HFF-Myc (cell line): ENCODE data around the gene SLC20A1.
"Not testable (repeated sequence)": the region's sequence is repeated elsewhere in the genome, so short reads cannot be mapped to it uniquely, and the experiment has no call there.

Source experiments
- DNase-seq: peaks from one replicate; pipeline ENCODE4 v3.0.0-alpha.2; 2011; ENCODE audit warnings: low read depth; ENCODE audit errors: extremely low read depth
- H3K4me3 ChIP-seq: replicated peaks from 2 replicates; pipeline ENCODE4 v1.5.1; 2011; ENCODE audit warnings: low read depth, mild to moderate bottlenecking, control low read depth, low read length
- CTCF ChIP-seq: IDR thresholded peaks from 2 replicates; pipeline ENCODE4 v1.5.1; 2012; ENCODE audit warnings: mild to moderate bottlenecking, low read depth, low read length, control low read depth; ENCODE audit errors: missing control alignments

Gene SLC20A1

GRCh38 chr2:112698834-112699515 is 53.2 kb downstream of the SLC20A1 start:
- no peak overlapping the region for H3K4me3 ChIP-seq
- no peak for DNase-seq
- TF ChIP-seq CTCF = no peak

GRCh38 chr2:112699984-112700667 is 54.4 kb downstream of the SLC20A1 start:
- no peak for DNase-seq
- no peak overlapping the region for H3K4me3 ChIP-seq
- no peak for TF ChIP-seq CTCF

- no peak overlapping the region for H3K4me3 ChIP-seq
- TF ChIP-seq CTCF = no peak
- no peak for DNase-seq
Measured at GRCh38 chr2:112701052-112701451, 55.3 kb downstream of the SLC20A1 start.

- DNase-seq = no peak
- no peak overlapping the region for H3K4me3 ChIP-seq
- no peak for TF ChIP-seq CTCF
Measured at GRCh38 chr2:112703684-112704083, 57.9 kb downstream of the SLC20A1 start.

- H3K4me3 ChIP-seq = no peak overlapping the region
- TF ChIP-seq CTCF = no peak
- DNase-seq = no peak
Measured at GRCh38 chr2:112705575-112705974, 59.8 kb downstream of the SLC20A1 start.

- DNase-seq = no peak
- no peak for TF ChIP-seq CTCF
- H3K4me3 ChIP-seq = no peak overlapping the region
Measured at GRCh38 chr2:112706170-112706664, 60.5 kb downstream of the SLC20A1 start.

GRCh38 chr2:112706947-112707346 is 61.2 kb downstream of the SLC20A1 start:
- not testable (repeated sequence) for H3K4me3 ChIP-seq, DNase-seq
